ENCODE results near the gene MAN1C1. TPM values are rescaled to one million over a fixed set of nuclear protein-coding genes. Genes with fewer than 3 reads are reported as not detected.

Gene MAN1C1
- total RNA-seq, 1 experiment from 2014 or later, result 9.3 TPM

DNA sequence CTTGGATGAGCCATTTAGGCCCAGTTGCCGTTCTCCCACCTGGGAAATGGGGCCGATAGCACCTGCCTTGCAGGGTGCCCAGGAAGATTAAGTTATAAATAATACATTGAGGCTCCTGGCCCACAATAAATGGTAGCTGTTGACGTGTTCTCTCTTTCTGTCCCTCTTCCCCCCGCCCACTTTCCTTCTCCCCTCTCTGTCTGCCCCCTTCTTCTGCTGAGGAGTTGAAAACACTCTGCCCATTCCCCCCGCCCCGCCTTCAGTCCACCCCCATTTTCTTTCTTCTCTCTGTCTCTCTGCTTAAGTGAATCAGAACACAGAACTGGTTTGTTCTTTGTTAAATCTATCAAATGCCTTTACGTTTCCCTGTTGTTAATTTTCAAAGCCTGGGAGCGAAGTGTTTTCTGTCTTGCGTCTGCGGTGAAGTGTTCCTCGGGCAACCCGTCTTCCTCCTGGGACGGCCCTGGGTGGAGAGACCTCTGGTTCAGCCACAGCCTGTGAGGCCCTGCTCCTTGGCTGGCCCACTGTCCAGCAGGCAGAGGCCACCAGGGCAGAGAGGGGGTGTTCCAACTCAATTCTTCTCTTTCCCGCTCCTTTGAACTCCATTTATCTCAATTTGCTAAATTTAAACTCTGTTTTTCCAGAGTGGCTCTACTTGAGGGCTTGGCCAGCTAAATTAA lies 154.1 kb downstream of the MAN1C1 start:
- no peak overlapping the region for H3K4me2 ChIP-seq (ENCODE audit: insufficient read depth, insufficient read length, low read length)

More for the DNA sequence above, 154.1 kb downstream of the MAN1C1 start:
- Histone ChIP-seq H3T11ph (ENCODE audit: low read length) (no peak overlapping the region), H3K14ac (ENCODE audit: insufficient read depth, low read length) (no peak overlapping the region), H2BK120ac (ENCODE audit: low read depth, low read length, poor library complexity, severe bottlenecking) (no peak overlapping the region), H3K23me2 (ENCODE audit: insufficient read length, low read depth, low read length, poor library complexity, severe bottlenecking) (no peaks in the 10 kb centered on the region), H2AFZ (ENCODE audit: low read length) (no peak overlapping the region), H2BK20ac (ENCODE audit: low read depth, low read length, poor library complexity, severe bottlenecking) (no peak overlapping the region), H2AK5ac (ENCODE audit: insufficient read length, low read length) (no peak overlapping the region), H3K18ac (ENCODE audit: insufficient read length, low read depth, low read length) (no peak overlapping the region), H4K8ac (replicated peaks; ENCODE audit: insufficient read length, low read depth, low read length) (no peak overlapping the region), H3K27ac (ENCODE audit: insufficient read length, low read depth, low read length) (no peak overlapping the region), H2BK12ac (ENCODE audit: insufficient read length, low read depth, low read length) (no peak overlapping the region), H4K91ac (ENCODE audit: insufficient read length, low read depth, low read length) (no peak overlapping the region), H3K27me3 (ENCODE audit: insufficient read depth, low read length) (no peaks in the 10 kb centered on the region), H3K23ac (ENCODE audit: insufficient read length, low read depth, low read length) (no peak overlapping the region), H3K4ac (ENCODE audit: low read depth, low read length) (no peak overlapping the region), H3K4me1 (ENCODE audit: insufficient read depth, low read length) (no peaks in the 10 kb centered on the region), H3K79me2 (ENCODE audit: insufficient read depth, low read length) (no peaks in the 10 kb centered on the region), H2BK15ac (ENCODE audit: low read depth, low read length) (no peak overlapping the region), H4K5ac (ENCODE audit: insufficient read length, low read depth, low read length) (no peak overlapping the region), H3K9ac (ENCODE audit: extremely low read depth, insufficient read length, low read length) (no peak overlapping the region), H3K79me1 (ENCODE audit: insufficient read depth, low read depth, low read length, poor library complexity, severe bottlenecking) (no peaks in the 10 kb centered on the region), H4K20me1 (ENCODE audit: control insufficient read depth, insufficient read depth, insufficient read length) (no peaks in the 10 kb centered on the region), H3K9me3 (ENCODE audit: control insufficient read depth, low read depth, low read length) (no peaks in the 10 kb centered on the region), H2BK5ac (ENCODE audit: insufficient read length, low read length) (no peak overlapping the region), H3K56ac (ENCODE audit: insufficient read length, low read depth, low read length) (no peak overlapping the region)
- peak overlapping the region in 1 of 3 experiments; percentile 42; a peak in 1 of 7 replicates for H3K27ac Mint-ChIP-seq
- WGBS (ENCODE audit: extremely low coverage, insufficient read length, low lambda C conversion rate), result no CpG with 5 or more reads among the region's 14 CpGs
- peaks cover 34 to 39% of the 10 kb centered on the region in 2 experiments for H3K4me1 Mint-ChIP-seq
- H3K36me3 Mint-ChIP-seq (ENCODE audit: insufficient read depth in 1 of 3, low read depth in 3 of 3), result peaks cover 0 to 2% (median 0%) of the 10 kb centered on the region in 3 experiments; a peak in 2 of 7 replicates
- TF ChIP-seq, protein P1, sequence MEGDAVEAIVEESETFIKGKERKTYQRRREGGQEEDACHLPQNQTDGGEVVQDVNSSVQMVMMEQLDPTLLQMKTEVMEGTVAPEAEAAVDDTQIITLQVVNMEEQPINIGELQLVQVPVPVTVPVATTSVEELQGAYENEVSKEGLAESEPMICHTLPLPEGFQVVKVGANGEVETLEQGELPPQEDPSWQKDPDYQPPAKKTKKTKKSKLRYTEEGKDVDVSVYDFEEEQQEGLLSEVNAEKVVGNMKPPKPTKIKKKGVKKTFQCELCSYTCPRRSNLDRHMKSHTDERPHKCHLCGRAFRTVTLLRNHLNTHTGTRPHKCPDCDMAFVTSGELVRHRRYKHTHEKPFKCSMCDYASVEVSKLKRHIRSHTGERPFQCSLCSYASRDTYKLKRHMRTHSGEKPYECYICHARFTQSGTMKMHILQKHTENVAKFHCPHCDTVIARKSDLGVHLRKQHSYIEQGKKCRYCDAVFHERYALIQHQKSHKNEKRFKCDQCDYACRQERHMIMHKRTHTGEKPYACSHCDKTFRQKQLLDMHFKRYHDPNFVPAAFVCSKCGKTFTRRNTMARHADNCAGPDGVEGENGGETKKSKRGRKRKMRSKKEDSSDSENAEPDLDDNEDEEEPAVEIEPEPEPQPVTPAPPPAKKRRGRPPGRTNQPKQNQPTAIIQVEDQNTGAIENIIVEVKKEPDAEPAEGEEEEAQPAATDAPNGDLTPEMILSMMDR (conservative IDR thresholded peaks at IDR 0.05), result no peak
- no peak for DNase-seq
- H3K4me3 Mint-ChIP-seq, result no peak overlapping the region
- no peaks in the 10 kb centered on the region for H3K27me3 Mint-ChIP-seq (ENCODE audit: low read depth)
- H3K9me3 Mint-ChIP-seq, result no peaks in the 10 kb centered on the region
